TTC549 (cell line): Measurements from ENCODE around the gene HAUS5.
A peak's percentile ranks its signal among the peaks of the same experiment; 100 is the strongest.
"Not testable (repeated sequence)": the region's sequence is repeated elsewhere in the genome, so short reads cannot be mapped to it uniquely, and the experiment has no call there.

Source experiments
- FAIRE-seq: peaks from 2 replicates; lab custom pipeline; 2012; peaks lifted over from hg19 to GRCh38; lab: Jason Lieb, UNC

HAUS5 gene

GRCh38 chr19:35643255-35644205, 31.0 kb downstream of the HAUS5 start:
- no peak for FAIRE-seq

- FAIRE-seq: peak; percentile 66
These were observed 31.9 kb downstream of the HAUS5 start for GRCh38 chr19:35644206-35644986.

GRCh38 chr19:35644987-35645679, 32.6 kb downstream of the HAUS5 start:
- no peak for FAIRE-seq

- no peak for FAIRE-seq
These were observed 33.4 kb downstream of the HAUS5 start for GRCh38 chr19:35645680-35646511.

GRCh38 chr19:35648017-35648961, 35.8 kb downstream of the HAUS5 start, which contains the start of gene COX6B1:
Gene COX6B1, plus strand, starts transcription at chr19:35648323. Its CDS starts 2,921 bp downstream, at chr19:35651244.
- peak; percentile 94 for FAIRE-seq

GRCh38 chr19:35650581-35650980, 38.0 kb downstream of the HAUS5 start:
- no peak for FAIRE-seq

GRCh38 chr19:35654828-35655227, 42.3 kb downstream of the HAUS5 start:
- FAIRE-seq: not testable (repeated sequence)

GRCh38 chr19:35655600-35655999, 43.1 kb downstream of the HAUS5 start:
- FAIRE-seq: no peak

- FAIRE-seq: no peak
These were observed 44.2 kb downstream of the HAUS5 start for GRCh38 chr19:35656700-35657099.

GRCh38 chr19:35657904-35658700, 45.6 kb downstream of the HAUS5 start:
- FAIRE-seq: no peak

GRCh38 chr19:35661995-35662340, 49.4 kb downstream of the HAUS5 start:
- FAIRE-seq: no peak

GRCh38 chr19:35663981-35664380, 51.4 kb downstream of the HAUS5 start:
- FAIRE-seq: no peak

GRCh38 chr19:35665157-35665556, 52.6 kb downstream of the HAUS5 start:
- no peak for FAIRE-seq

- no peak for FAIRE-seq
These were observed 53.1 kb downstream of the HAUS5 start for GRCh38 chr19:35665604-35666003.

- FAIRE-seq: no peak
These were observed 53.8 kb downstream of the HAUS5 start, which contains the start of gene UPK1A for GRCh38 chr19:35666251-35666913. Gene UPK1A, plus strand, starts transcription at chr19:35666517. Its CDS starts 296 bp downstream, at chr19:35666813.

GRCh38 chr19:35669566-35669965, 57.0 kb downstream of the HAUS5 start:
- FAIRE-seq: no peak

- FAIRE-seq: no peak
These were observed 57.4 kb downstream of the HAUS5 start for GRCh38 chr19:35669974-35670373.

GRCh38 chr19:35670686-35671085, 58.2 kb downstream of the HAUS5 start:
- no peak for FAIRE-seq

GRCh38 chr19:35671818-35672217, 59.3 kb downstream of the HAUS5 start:
- no peak for FAIRE-seq
